Activated B cell treated with CpG ODN at 0.5 μM for 24 hours (primary cell): ENCODE data around the gene PLEKHG3. TPM values are rescaled to one million over a fixed set of nuclear protein-coding genes. Genes with fewer than 3 reads are reported as not detected.

Source experiments
- ATAC-seq: fragments of 200-7000 bp; cut with Tn5 transposase; one replicate; pipeline ENCODE4 v1.10.0; 2021; ENCODE audit warnings: low read depth, mild to moderate bottlenecking, moderate library complexity
- CTCF ChIA-PET: fragments of 350-600 bp; sonication (Branson Sonifier 250); formaldehyde crosslinking; loops from one replicate; lab custom pipeline; 2021; ENCODE audit warnings: antibody characterized with exemption; lab: Charles Lee
- POLR2A ChIA-PET: fragments of 350-600 bp; sonication (Branson Sonifier 250); formaldehyde crosslinking; loops from one replicate; lab custom pipeline; 2021; ENCODE audit warnings: antibody characterized with exemption; lab: Charles Lee
- DNase-seq: peaks from one replicate; pipeline ENCODE4 v3.0.0; 2022
- H3K27ac Mint-ChIP-seq: one replicate; pipeline ENCODE4 v1.8.0; 2020; ENCODE audit warnings: mixed read lengths
- H3K27me3 Mint-ChIP-seq: one replicate; pipeline ENCODE4 v1.8.0; 2021; ENCODE audit warnings: mixed read lengths
- H3K36me3 Mint-ChIP-seq: one replicate; pipeline ENCODE4 v1.8.0; 2021; ENCODE audit warnings: low read depth, mixed read lengths
- H3K4me1 Mint-ChIP-seq: one replicate; pipeline ENCODE4 v1.8.0; 2021; ENCODE audit warnings: mixed read lengths
- H3K4me3 Mint-ChIP-seq: one replicate; pipeline ENCODE4 v1.8.0; 2020; ENCODE audit warnings: mild to moderate bottlenecking, mixed read lengths
- H3K9me3 Mint-ChIP-seq: one replicate; pipeline ENCODE4 v1.8.0; 2020; ENCODE audit warnings: mixed read lengths
- CTCF ChIP-seq: fragments of 200-600 bp; IDR thresholded peaks from one replicate; pipeline ENCODE4 v1.8.0; 2022; ENCODE audit warnings: antibody characterized with exemption, mild to moderate bottlenecking
- intact Hi-C: fragments of 100-400 bp; cut with micrococcal nuclease; formaldehyde crosslinking; loops from one replicate; pipeline ENCODE4 v1.15.1; 2024
- total RNA-seq: library from RNA; stranded (reverse); gene quantifications from 2 replicates; pipeline ENCODE4 v1.2.3, GENCODE V29; 2022

Gene PLEKHG3
- total RNA-seq, 1 donor from 2014 or later: 0.07 TPM

- TF ChIP-seq CTCF: no peak
- CTCF ChIA-PET: no interaction called here
- POLR2A ChIA-PET: no interaction called here
- intact Hi-C loops: no loop called here
- Mint-ChIP-seq H3K4me3 (no peak overlapping the region), H3K36me3 (no peaks in the 10 kb centered on the region), H3K9me3 (no peaks in the 10 kb centered on the region), H3K4me1 (no peaks in the 10 kb centered on the region), H3K27ac (no peak overlapping the region), H3K27me3 (peaks cover 31% of the 10 kb centered on the region)
- DNase-seq: no peak
- ATAC-seq: no peak
Observed at GRCh38 chr14:64757601-64758000, 53.4 kb downstream of the PLEKHG3 start.

DNA sequence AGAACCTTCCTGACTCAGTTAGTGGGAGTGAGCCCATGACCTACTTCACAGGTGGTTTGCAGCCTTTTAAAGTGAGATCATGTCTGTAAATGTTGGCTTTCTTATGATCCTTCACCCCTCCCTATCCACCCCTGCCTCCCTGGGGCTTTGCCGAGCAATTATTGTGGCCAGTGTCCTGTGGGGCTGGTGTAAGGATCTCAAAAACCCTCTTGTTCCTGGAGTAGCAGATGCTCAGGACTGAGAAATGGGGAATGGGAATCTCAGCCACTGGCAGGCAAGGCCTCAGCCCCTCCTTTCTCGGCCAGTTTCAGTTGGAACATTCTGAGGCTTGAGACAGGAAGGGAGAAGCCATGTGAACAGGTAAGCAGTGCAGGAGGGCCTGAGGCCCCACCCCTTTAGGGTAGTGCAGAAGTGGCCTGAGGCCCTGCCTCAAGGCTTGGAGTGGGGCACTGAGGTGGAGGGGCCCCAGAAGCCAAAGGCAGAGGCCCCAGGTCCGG lies 53.8 kb downstream of the PLEKHG3 start:
- ChIA-PET CTCF (no interaction called here), POLR2A (no interaction called here)
- Mint-ChIP-seq H3K9me3 (no peaks in the 10 kb centered on the region), H3K36me3 (no peaks in the 10 kb centered on the region), H3K4me1 (no peaks in the 10 kb centered on the region), H3K27ac (no peak overlapping the region), H3K27me3 (peaks cover 31% of the 10 kb centered on the region), H3K4me3 (no peak overlapping the region)
- intact Hi-C loops: no loop called here
- no peak for TF ChIP-seq CTCF
- DNase-seq: no peak
- ATAC-seq: no peak

GRCh38 chr14:64758691-64759554 lies 54.7 kb downstream of the PLEKHG3 start:
- POLR2A ChIA-PET: no interaction called here
- no peaks in the 10 kb centered on the region for H3K36me3 Mint-ChIP-seq
- H3K27ac Mint-ChIP-seq: no peak overlapping the region
- H3K4me1 Mint-ChIP-seq: peaks cover 7% of the 10 kb centered on the region
- ATAC-seq: no peak
- H3K9me3 Mint-ChIP-seq: no peaks in the 10 kb centered on the region
- intact Hi-C loops: no loop called here
- no peak for DNase-seq
- peaks cover 31% of the 10 kb centered on the region for H3K27me3 Mint-ChIP-seq
- no peak overlapping the region for H3K4me3 Mint-ChIP-seq
- CTCF ChIA-PET: no interaction called here
- no peak for TF ChIP-seq CTCF

DNA sequence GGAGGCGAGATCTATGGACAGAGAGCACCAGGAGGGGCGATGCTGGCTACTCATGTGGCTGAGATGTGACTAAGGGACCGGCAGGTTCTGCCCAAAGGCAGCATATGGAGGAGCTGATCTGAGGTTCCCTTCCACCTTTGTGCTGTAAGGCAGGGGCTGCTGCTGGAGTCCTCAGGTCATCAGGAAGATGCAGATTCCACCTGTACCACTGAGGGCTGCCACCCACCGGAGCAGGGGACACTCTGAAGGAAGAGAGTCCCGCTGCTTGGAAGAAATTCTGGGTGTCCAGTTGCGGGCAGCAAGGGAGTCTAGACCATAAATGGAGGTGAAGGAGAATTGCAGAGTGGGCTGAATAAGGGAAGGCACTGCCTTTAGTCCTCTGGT lies 55.3 kb downstream of the PLEKHG3 start:
- POLR2A ChIA-PET: no interaction called here
- ATAC-seq (no peak), DNase-seq (no peak)
- Mint-ChIP-seq H3K27me3 (peaks cover 31% of the 10 kb centered on the region), H3K4me1 (peaks cover 11% of the 10 kb centered on the region), H3K27ac (no peak overlapping the region), H3K9me3 (no peaks in the 10 kb centered on the region), H3K36me3 (no peaks in the 10 kb centered on the region), H3K4me3 (no peak overlapping the region)
- CTCF ChIA-PET: no interaction called here
- no peak for TF ChIP-seq CTCF
- intact Hi-C loops: no loop called here

DNA sequence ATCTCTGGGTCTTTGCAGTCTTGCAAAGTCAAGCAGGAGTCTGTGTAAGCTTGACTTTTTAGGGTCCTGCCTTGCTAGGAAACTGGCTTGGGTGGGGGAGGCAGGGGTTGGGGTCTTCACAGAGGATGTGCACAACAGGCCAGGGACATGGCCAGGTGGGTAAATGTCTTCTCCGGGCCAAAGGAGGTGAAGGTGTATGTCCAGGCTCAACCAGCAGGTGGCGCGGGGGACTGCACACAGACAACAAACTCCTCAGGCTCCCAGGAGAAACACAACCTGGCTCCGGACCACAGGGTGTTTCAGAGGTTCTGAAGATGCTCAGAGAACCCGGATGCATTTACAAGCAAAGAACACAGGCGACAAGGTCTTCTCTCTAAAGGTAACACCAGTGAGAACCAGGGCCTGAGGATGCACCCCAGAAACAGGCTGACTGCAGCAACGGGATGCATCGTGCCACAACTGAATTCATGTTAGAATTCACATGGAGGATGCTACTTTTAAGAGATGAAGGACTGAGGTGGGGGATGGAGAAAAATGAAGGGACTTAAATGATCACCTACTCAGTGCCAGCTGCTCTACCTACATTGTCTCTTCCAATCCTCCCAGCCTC lies 56.0 kb downstream of the PLEKHG3 start:
- POLR2A ChIA-PET: no interaction called here
- H3K4me3 Mint-ChIP-seq: no peak overlapping the region
- TF ChIP-seq CTCF: no peak
- no peaks in the 10 kb centered on the region for H3K9me3 Mint-ChIP-seq
- no peaks in the 10 kb centered on the region for H3K36me3 Mint-ChIP-seq
- H3K27me3 Mint-ChIP-seq: peaks cover 27% of the 10 kb centered on the region
- DNase-seq: peak; percentile 31
- no peak for ATAC-seq
- intact Hi-C loops: loop anchor here (2.0 to 5.0 kb wide), 4 partner anchors 131 to 418 kb away; partner anchors contain the start of gene HSPA2
- H3K27ac Mint-ChIP-seq: no peak overlapping the region
- CTCF ChIA-PET: no interaction called here
- peaks cover 14% of the 10 kb centered on the region for H3K4me1 Mint-ChIP-seq
